ENCODE data around the gene HSFX3.
"Not testable (repeated sequence)": the region's sequence is repeated elsewhere in the genome, so short reads cannot be mapped to it uniquely, and the experiment has no call there.

The HSFX3 gene

DNA sequence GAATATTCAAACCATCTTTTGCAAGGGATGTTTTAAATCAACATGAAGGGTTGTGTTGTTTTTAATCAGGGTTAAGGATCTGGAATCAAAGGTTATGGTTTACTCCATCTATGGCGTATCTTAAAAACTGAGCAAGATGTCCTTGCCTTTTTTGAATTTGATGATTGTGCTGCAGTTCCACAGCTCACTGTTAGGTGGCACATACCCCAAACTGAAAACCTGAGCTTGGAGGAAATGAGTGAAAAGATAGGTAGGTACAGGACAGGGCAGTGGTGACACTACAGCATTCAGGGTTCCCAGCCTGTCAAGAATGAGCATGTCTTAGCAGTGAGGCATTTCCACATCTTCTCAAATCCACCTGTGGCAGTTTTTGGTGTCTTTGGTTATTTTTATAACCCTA is 22.0 kb downstream of the HSFX3 start:
- Histone ChIP-seq H3K18ac (ENCODE audit: low read length) (no peak overlapping the region), H3K4me2 (ENCODE audit: low read length) (no peak overlapping the region)
- WGBS (ENCODE audit: extremely low coverage, insufficient coverage, insufficient read length), result no CpG with 5 or more reads among the region's 1 CpG

DNA sequence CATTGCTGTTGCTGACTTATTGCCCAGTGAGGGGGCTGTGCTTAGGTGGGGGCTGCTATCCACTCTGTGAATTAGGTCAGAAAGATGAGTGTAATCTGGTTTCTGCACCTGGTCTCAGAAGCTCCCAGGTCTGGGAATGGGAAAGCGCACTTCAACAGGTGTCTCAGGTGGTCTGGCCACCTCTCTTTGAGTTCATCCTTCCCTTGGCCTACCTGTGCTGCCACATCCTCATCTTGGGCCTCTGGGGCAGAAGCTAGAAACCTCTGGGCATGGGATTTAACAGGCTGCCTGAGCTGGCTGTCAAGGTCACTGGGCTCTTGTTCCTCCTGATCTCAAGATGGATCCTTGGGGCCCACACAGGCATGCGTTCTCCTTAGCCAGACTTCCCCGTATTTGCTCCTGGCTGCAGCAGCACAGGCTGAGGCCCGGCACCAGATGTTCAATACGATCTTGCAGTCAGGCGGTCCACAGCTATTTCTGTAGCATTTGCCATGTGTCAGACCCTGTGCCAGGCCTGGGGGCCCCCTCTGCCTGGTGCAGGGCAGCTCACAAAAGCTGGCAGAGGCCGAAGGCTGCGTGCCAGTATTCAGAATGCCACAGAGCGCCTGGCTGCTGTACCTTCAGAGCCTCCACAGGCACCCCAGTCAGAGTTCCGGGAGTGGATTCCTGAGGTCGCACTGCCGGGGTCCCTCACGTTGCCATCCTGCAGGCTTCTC is 23.2 kb downstream of the HSFX3 start:
- not testable (repeated sequence) for H2BK5ac ChIP-seq (ENCODE audit: low read depth, low read length, poor library complexity); H3K23ac ChIP-seq (ENCODE audit: low read length); H4K12ac ChIP-seq (ENCODE audit: low read depth, low read length); H3K9me3 ChIP-seq (ENCODE audit: insufficient read depth, low read depth, low read length); H3K27me3 ChIP-seq (ENCODE audit: insufficient read depth, low read length); H3K36me3 ChIP-seq (ENCODE audit: control insufficient read depth in 1 of 2, insufficient read depth in 2 of 2, low read length in 2 of 2); H3K4me1 ChIP-seq (ENCODE audit: control insufficient read depth in 1 of 2, insufficient read depth in 2 of 2, low read length in 2 of 2); H3K27ac ChIP-seq (ENCODE audit: low read depth, low read length); H3K4me2 ChIP-seq (ENCODE audit: low read length); H3K4me3 ChIP-seq (ENCODE audit: low read depth, low read length); H3K9ac ChIP-seq (ENCODE audit: low read length); H3K18ac ChIP-seq (ENCODE audit: low read length); H2AFZ ChIP-seq (ENCODE audit: insufficient read depth, low read length, poor library complexity); H3K79me1 ChIP-seq (ENCODE audit: low read length); H3K4ac ChIP-seq (ENCODE audit: low read depth, low read length); H3K79me2 ChIP-seq (ENCODE audit: control insufficient read depth, insufficient read depth, low read length, poor library complexity); DNase-seq; H3K14ac ChIP-seq (ENCODE audit: low read length)
- H4K8ac ChIP-seq (ENCODE audit: low read depth, low read length), result peak overlapping the region; percentile 28
- H2AK5ac ChIP-seq (ENCODE audit: low read length), result peak overlapping the region; percentile 37
- no CpG with 5 or more reads among the region's 13 CpGs for WGBS (ENCODE audit: extremely low coverage, insufficient coverage, insufficient read length)
- H4K91ac ChIP-seq (ENCODE audit: low read depth, low read length), result peak overlapping the region; percentile 11
- peak overlapping the region; percentile 40 for H2BK12ac ChIP-seq (ENCODE audit: low read length)
- peak overlapping the region; percentile 33 for H2BK120ac ChIP-seq (ENCODE audit: insufficient read depth, low read length, poor library complexity)

More for the DNA sequence above, 22.0 kb downstream of the HSFX3 start:
- Histone ChIP-seq H3K4me3 (ENCODE audit: low read depth, low read length) (no peak overlapping the region), H4K12ac (ENCODE audit: low read depth, low read length) (no peak overlapping the region), H2AK5ac (ENCODE audit: low read length) (no peak overlapping the region), H3K79me1 (ENCODE audit: low read length) (no peaks in the 10 kb centered on the region), H3K27me3 (ENCODE audit: insufficient read depth, low read length) (no peaks in the 10 kb centered on the region), H4K8ac (ENCODE audit: low read depth, low read length) (no peak overlapping the region), H2BK12ac (ENCODE audit: low read length) (no peak overlapping the region), H2AFZ (ENCODE audit: insufficient read depth, low read length, poor library complexity) (no peak overlapping the region), H4K91ac (ENCODE audit: low read depth, low read length) (no peak overlapping the region), H3K4ac (ENCODE audit: low read depth, low read length) (no peak overlapping the region), H3K4me1 (ENCODE audit: control insufficient read depth in 1 of 2, insufficient read depth in 2 of 2, low read length in 2 of 2) (no peaks in the 10 kb centered on the region), H3K23ac (ENCODE audit: low read length) (no peak overlapping the region), H2BK120ac (ENCODE audit: insufficient read depth, low read length, poor library complexity) (no peak overlapping the region), H3K9me3 (ENCODE audit: insufficient read depth, low read depth, low read length) (no peaks in the 10 kb centered on the region), H3K9ac (ENCODE audit: low read length) (no peak overlapping the region), H3K14ac (ENCODE audit: low read length) (no peak overlapping the region), H2BK5ac (ENCODE audit: low read depth, low read length, poor library complexity) (no peak overlapping the region), H3K36me3 (ENCODE audit: control insufficient read depth in 1 of 2, insufficient read depth in 2 of 2, low read length in 2 of 2) (peaks cover 0 to 2% of the 10 kb centered on the region in 2 experiments), H3K27ac (ENCODE audit: low read depth, low read length) (no peak overlapping the region), H3K79me2 (ENCODE audit: control insufficient read depth, insufficient read depth, low read length, poor library complexity) (no peaks in the 10 kb centered on the region)
- peak; percentile 31 to 64 for DNase-seq

DNA sequence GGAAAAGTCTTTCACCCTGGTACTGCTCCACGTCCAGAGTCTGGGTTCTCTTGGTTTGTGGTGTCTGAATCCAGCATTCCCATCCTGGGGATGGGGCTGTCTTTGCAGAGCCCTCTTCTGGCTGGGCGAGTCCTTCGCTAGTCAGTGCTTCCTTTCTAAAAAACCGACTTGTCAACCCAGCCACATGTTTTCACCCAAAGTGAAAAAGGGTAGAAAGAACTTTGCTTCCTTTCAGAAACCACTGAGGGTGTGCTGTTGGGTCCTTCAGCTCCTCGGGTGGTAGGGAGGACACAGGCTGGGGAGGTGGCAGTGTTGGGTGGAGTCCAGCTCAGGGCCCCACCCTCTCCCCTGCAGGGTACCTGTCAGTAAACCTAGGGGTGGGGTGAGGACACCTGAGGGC is 23.8 kb downstream of the HSFX3 start:
- not testable (repeated sequence) for H3K9me3 ChIP-seq (ENCODE audit: insufficient read depth, low read depth, low read length); H3K18ac ChIP-seq (ENCODE audit: low read length); H2BK5ac ChIP-seq (ENCODE audit: low read depth, low read length, poor library complexity); H4K12ac ChIP-seq (ENCODE audit: low read depth, low read length); H3K4me2 ChIP-seq (ENCODE audit: low read length); H2AFZ ChIP-seq (ENCODE audit: insufficient read depth, low read length, poor library complexity); H2BK120ac ChIP-seq (ENCODE audit: insufficient read depth, low read length, poor library complexity); H3K9ac ChIP-seq (ENCODE audit: low read length); DNase-seq; H3K23ac ChIP-seq (ENCODE audit: low read length); H3K4me3 ChIP-seq (ENCODE audit: low read depth, low read length); H3K36me3 ChIP-seq (ENCODE audit: control insufficient read depth in 1 of 2, insufficient read depth in 2 of 2, low read length in 2 of 2); H2AK5ac ChIP-seq (ENCODE audit: low read length); H3K4me1 ChIP-seq (ENCODE audit: control insufficient read depth in 1 of 2, insufficient read depth in 2 of 2, low read length in 2 of 2); H3K14ac ChIP-seq (ENCODE audit: low read length); H3K27me3 ChIP-seq (ENCODE audit: insufficient read depth, low read length); H3K79me1 ChIP-seq (ENCODE audit: low read length); H3K79me2 ChIP-seq (ENCODE audit: control insufficient read depth, insufficient read depth, low read length, poor library complexity); H4K8ac ChIP-seq (ENCODE audit: low read depth, low read length); H3K27ac ChIP-seq (ENCODE audit: low read depth, low read length); H3K4ac ChIP-seq (ENCODE audit: low read depth, low read length)
- peak overlapping the region; percentile 40 for H2BK12ac ChIP-seq (ENCODE audit: low read length)
- H4K91ac ChIP-seq (ENCODE audit: low read depth, low read length), result peak overlapping the region; percentile 11
- WGBS (ENCODE audit: extremely low coverage, insufficient coverage, insufficient read length), result no CpG with 5 or more reads among the region's 5 CpGs

DNA sequence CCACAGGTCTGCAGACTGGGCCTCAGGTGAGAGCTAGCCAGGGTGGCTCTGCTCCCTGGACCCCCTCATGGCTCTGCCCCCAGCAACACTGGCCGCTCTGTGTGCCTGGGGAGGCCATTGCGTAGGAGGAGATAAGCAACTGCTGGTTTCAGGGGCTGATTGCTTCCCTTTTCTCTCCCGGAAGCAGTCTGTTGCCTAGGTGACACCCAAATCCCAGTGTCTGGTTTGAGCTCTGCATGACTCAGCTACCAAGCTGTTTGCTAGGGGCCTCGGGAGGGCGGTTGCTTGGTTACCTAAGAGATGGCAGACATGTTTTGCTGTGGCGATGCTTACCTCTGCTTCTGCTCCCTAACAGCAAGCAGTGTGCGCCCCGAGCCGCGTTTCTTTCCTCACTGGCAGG is 24.3 kb downstream of the HSFX3 start:
- not testable (repeated sequence) for H3K4me3 ChIP-seq (ENCODE audit: low read depth, low read length); H2BK120ac ChIP-seq (ENCODE audit: insufficient read depth, low read length, poor library complexity); H3K27me3 ChIP-seq (ENCODE audit: insufficient read depth, low read length); H2AFZ ChIP-seq (ENCODE audit: insufficient read depth, low read length, poor library complexity); H3K9ac ChIP-seq (ENCODE audit: low read length); H3K27ac ChIP-seq (ENCODE audit: low read depth, low read length); H3K9me3 ChIP-seq (ENCODE audit: insufficient read depth, low read depth, low read length); H3K14ac ChIP-seq (ENCODE audit: low read length); H4K8ac ChIP-seq (ENCODE audit: low read depth, low read length); H3K4ac ChIP-seq (ENCODE audit: low read depth, low read length); H3K36me3 ChIP-seq (ENCODE audit: control insufficient read depth in 1 of 2, insufficient read depth in 2 of 2, low read length in 2 of 2); H4K91ac ChIP-seq (ENCODE audit: low read depth, low read length); H2BK5ac ChIP-seq (ENCODE audit: low read depth, low read length, poor library complexity); H3K4me2 ChIP-seq (ENCODE audit: low read length); H3K18ac ChIP-seq (ENCODE audit: low read length); H3K4me1 ChIP-seq (ENCODE audit: control insufficient read depth in 1 of 2, insufficient read depth in 2 of 2, low read length in 2 of 2); H2AK5ac ChIP-seq (ENCODE audit: low read length); H2BK12ac ChIP-seq (ENCODE audit: low read length); H3K79me1 ChIP-seq (ENCODE audit: low read length); H3K79me2 ChIP-seq (ENCODE audit: control insufficient read depth, insufficient read depth, low read length, poor library complexity); H4K12ac ChIP-seq (ENCODE audit: low read depth, low read length); H3K23ac ChIP-seq (ENCODE audit: low read length)
- no CpG with 5 or more reads among the region's 10 CpGs for WGBS (ENCODE audit: extremely low coverage, insufficient coverage, insufficient read length)
- peak; percentile 38 to 55 for DNase-seq
